Fibroblast of villous mesenchyme (primary cell): Measurements from ENCODE around the gene P2RY11. TPM values are rescaled to one million over a fixed set of nuclear protein-coding genes. Genes with fewer than 3 reads are reported as not detected.
A peak's percentile ranks its signal among the peaks of the same experiment; 100 is the strongest.

ENCODE experiments used
- DNase-seq: peaks from one replicate; pipeline ENCODE4 v3.0.0-alpha.2; 2010; ENCODE audit warnings: low read depth
- H3K4me3 ChIP-seq: 2 replicates; pipeline ENCODE4 v1.5.1; 2011; ENCODE audit warnings: low read depth, mild to moderate bottlenecking, low read length
- CTCF ChIP-seq: IDR thresholded peaks from 2 replicates; pipeline ENCODE4 v1.5.1; 2012; ENCODE audit warnings: low read depth, mild to moderate bottlenecking, low read length; ENCODE audit not compliant: insufficient read depth
- total RNA-seq: library from RNA; depleted of rRNA; stranded (reverse); fragments of >200 nt; gene quantifications from 2 replicates; pipeline ENCODE4 v1.2.3, GENCODE V29; 2012

The P2RY11 gene
- total RNA-seq, 1 donor = 0.43 TPM

GRCh38 chr19:10102787-10103236 is 8.7 kb upstream of the P2RY11 start:
- H3K4me3 ChIP-seq = no peak overlapping the region
- TF ChIP-seq CTCF = no peak
- no peak for DNase-seq

- no peak for DNase-seq
- no peak for TF ChIP-seq CTCF
These were observed 7.4 kb upstream of the P2RY11 start for GRCh38 chr19:10104130-10104513.

GRCh38 chr19:10104665-10105508 is 6.6 kb upstream of the P2RY11 start:
- no peak for TF ChIP-seq CTCF
- H3K4me3 ChIP-seq = no peak overlapping the region
- DNase-seq = no peak

More at GRCh38 chr19:10104130-10104513, 7.4 kb upstream of the P2RY11 start:
- H3K4me3 ChIP-seq = no peak overlapping the region

- H3K4me3 ChIP-seq = peak overlapping the region; percentile 12
- TF ChIP-seq CTCF = no peak
- DNase-seq = no peak
These were observed 5.9 kb upstream of the P2RY11 start for GRCh38 chr19:10105509-10106099.

GRCh38 chr19:10106100-10106936 is 5.2 kb upstream of the P2RY11 start, which contains the start of gene PPAN:
Gene PPAN, plus strand, starts transcription at chr19:10106362. Its CDS starts 33 bp downstream, at chr19:10106395.
- peak; percentile 99 for DNase-seq
- no peak for TF ChIP-seq CTCF
- peak within 1 kb of the TSS; percentile 81 for H3K4me3 ChIP-seq

- TF ChIP-seq CTCF = no peak
These were observed 4.2 kb upstream of the P2RY11 start for GRCh38 chr19:10107254-10107653.

More at GRCh38 chr19:10107254-10107653, 4.2 kb upstream of the P2RY11 start:
- DNase-seq = no peak
- H3K4me3 ChIP-seq = peak overlapping the region; percentile 81
